Hepatocyte (in vitro differentiated cells): ENCODE results near the gene STYXL2.

Experiments
- EZH2 ChIP-seq: fragments of 200-600 bp; sonication (generic); IDR thresholded peaks from 2 replicates; pipeline ENCODE4 v1.6.1; 2016; ENCODE audit warnings: antibody characterized with exemption, mild to moderate bottlenecking, borderline replicate concordance
- EZH2phosphoT487 ChIP-seq: fragments of 200-600 bp; sonication (generic); IDR thresholded peaks from one replicate; pipeline ENCODE4 v1.6.1; 2018; ENCODE audit warnings: antibody characterized with exemption, mild to moderate bottlenecking, low read depth, moderate library complexity; ENCODE audit not compliant: unreplicated experiment, severe bottlenecking
- TF ChIP-seq, protein P1 (sequence below): fragments of 200-600 bp; sonication (generic); IDR thresholded peaks from 2 replicates; pipeline ENCODE4 v1.5.1; 2016; ENCODE audit warnings: antibody characterized with exemption, mild to moderate bottlenecking; ENCODE audit not compliant: poor library complexity

DNA sequence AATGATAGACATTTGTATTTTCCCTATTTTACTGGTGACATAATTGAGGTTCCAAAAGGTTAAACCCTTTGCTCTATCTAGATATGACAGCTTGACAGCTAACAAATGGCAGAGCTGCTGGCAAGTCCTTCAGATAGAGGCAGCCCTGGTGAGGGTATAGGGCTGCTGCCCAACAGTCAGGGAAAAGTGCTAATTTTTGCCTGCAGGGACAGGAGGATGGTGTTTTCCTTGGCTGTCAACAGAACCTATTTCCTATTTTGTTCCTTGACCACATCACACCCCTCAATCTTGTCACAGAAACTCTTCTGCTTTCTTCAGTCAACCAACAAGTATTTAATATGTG is 16.0 kb upstream of the STYXL2 start:
- TF ChIP-seq, protein P1, sequence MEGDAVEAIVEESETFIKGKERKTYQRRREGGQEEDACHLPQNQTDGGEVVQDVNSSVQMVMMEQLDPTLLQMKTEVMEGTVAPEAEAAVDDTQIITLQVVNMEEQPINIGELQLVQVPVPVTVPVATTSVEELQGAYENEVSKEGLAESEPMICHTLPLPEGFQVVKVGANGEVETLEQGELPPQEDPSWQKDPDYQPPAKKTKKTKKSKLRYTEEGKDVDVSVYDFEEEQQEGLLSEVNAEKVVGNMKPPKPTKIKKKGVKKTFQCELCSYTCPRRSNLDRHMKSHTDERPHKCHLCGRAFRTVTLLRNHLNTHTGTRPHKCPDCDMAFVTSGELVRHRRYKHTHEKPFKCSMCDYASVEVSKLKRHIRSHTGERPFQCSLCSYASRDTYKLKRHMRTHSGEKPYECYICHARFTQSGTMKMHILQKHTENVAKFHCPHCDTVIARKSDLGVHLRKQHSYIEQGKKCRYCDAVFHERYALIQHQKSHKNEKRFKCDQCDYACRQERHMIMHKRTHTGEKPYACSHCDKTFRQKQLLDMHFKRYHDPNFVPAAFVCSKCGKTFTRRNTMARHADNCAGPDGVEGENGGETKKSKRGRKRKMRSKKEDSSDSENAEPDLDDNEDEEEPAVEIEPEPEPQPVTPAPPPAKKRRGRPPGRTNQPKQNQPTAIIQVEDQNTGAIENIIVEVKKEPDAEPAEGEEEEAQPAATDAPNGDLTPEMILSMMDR, result no peak
- TF ChIP-seq EZH2, result no peak
- no peak for TF ChIP-seq EZH2phosphoT487
